ENCODE measurements around the gene SOX8.

DNA sequence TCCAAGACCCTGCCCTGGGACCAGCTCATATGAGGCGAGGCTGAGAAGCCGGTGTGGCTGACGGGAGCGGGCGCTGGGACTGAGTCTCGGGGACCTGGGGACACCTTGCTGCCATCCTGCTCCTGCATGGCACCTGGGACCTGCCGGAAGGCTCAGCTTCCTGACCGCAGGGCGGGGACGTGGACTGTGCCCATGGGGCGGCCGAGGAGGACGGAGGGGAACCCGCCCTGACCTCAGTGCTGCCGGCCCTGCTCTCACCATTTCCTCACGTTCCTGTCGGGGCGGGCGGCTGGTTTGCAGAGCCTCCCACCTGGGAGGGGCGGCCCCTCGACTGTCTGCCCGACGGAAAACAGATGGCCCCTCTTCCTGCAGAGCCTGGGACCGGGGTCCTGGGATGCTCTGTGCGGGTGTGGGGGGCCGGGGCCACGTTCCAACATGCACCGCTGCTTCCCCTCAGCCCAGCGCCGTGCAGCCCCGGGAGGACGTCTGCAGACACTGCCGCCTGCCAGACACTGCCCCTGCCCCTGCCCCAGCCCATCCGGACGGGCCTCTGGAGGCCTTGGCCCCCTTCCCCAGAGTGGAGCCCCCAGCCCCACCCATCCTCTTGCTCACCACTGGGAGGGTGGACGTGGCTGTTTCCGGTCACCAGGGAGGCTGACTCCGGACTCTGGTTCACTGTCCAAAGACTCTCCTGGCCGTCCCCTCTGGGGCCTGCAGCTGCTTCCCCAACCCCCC lies 47.1 kb downstream of the SOX8 start:
- TF ChIP-seq, protein P1, sequence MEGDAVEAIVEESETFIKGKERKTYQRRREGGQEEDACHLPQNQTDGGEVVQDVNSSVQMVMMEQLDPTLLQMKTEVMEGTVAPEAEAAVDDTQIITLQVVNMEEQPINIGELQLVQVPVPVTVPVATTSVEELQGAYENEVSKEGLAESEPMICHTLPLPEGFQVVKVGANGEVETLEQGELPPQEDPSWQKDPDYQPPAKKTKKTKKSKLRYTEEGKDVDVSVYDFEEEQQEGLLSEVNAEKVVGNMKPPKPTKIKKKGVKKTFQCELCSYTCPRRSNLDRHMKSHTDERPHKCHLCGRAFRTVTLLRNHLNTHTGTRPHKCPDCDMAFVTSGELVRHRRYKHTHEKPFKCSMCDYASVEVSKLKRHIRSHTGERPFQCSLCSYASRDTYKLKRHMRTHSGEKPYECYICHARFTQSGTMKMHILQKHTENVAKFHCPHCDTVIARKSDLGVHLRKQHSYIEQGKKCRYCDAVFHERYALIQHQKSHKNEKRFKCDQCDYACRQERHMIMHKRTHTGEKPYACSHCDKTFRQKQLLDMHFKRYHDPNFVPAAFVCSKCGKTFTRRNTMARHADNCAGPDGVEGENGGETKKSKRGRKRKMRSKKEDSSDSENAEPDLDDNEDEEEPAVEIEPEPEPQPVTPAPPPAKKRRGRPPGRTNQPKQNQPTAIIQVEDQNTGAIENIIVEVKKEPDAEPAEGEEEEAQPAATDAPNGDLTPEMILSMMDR (conservative IDR thresholded peaks at IDR 0.05; ENCODE audit: low read depth, low read length) = no peak
- TF ChIP-seq EZH2 (IDR thresholded peaks at IDR 0.05; ENCODE audit: borderline replicate concordance, low read depth, low read length, poor library complexity, severe bottlenecking) = no peak
